Measurements from ENCODE around the gene RSRC1. TPM values are rescaled to one million over a fixed set of nuclear protein-coding genes. Genes with fewer than 3 reads are reported as not detected.

RSRC1 gene
- total and polyA plus RNA-seq, 2 of the 8 experiments (the other 6 are each of a cell fraction or from before 2014, with no cell fraction given), result 2.0 to 27.9 TPM

DNA sequence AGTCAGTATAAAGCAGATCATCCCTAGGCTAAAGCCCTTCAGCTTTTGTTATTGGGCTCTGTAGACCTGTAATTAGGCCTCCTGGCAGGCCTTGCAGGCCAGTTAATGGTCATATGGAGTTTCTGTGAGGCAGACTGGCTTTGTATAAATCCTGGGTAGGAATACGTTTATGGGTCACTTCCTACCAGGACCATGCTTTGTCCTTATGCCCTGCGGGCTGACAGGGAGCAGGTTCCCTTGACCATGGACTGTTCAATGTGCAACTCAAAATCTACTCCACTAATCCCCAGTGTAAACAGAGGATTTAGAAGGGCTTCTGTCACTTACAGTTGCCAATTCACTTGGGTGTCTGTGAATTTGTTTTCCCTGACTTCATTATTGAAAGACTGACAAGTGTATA, 258.4 kb downstream of the RSRC1 start (continued):
- TF ChIP-seq, protein P1, sequence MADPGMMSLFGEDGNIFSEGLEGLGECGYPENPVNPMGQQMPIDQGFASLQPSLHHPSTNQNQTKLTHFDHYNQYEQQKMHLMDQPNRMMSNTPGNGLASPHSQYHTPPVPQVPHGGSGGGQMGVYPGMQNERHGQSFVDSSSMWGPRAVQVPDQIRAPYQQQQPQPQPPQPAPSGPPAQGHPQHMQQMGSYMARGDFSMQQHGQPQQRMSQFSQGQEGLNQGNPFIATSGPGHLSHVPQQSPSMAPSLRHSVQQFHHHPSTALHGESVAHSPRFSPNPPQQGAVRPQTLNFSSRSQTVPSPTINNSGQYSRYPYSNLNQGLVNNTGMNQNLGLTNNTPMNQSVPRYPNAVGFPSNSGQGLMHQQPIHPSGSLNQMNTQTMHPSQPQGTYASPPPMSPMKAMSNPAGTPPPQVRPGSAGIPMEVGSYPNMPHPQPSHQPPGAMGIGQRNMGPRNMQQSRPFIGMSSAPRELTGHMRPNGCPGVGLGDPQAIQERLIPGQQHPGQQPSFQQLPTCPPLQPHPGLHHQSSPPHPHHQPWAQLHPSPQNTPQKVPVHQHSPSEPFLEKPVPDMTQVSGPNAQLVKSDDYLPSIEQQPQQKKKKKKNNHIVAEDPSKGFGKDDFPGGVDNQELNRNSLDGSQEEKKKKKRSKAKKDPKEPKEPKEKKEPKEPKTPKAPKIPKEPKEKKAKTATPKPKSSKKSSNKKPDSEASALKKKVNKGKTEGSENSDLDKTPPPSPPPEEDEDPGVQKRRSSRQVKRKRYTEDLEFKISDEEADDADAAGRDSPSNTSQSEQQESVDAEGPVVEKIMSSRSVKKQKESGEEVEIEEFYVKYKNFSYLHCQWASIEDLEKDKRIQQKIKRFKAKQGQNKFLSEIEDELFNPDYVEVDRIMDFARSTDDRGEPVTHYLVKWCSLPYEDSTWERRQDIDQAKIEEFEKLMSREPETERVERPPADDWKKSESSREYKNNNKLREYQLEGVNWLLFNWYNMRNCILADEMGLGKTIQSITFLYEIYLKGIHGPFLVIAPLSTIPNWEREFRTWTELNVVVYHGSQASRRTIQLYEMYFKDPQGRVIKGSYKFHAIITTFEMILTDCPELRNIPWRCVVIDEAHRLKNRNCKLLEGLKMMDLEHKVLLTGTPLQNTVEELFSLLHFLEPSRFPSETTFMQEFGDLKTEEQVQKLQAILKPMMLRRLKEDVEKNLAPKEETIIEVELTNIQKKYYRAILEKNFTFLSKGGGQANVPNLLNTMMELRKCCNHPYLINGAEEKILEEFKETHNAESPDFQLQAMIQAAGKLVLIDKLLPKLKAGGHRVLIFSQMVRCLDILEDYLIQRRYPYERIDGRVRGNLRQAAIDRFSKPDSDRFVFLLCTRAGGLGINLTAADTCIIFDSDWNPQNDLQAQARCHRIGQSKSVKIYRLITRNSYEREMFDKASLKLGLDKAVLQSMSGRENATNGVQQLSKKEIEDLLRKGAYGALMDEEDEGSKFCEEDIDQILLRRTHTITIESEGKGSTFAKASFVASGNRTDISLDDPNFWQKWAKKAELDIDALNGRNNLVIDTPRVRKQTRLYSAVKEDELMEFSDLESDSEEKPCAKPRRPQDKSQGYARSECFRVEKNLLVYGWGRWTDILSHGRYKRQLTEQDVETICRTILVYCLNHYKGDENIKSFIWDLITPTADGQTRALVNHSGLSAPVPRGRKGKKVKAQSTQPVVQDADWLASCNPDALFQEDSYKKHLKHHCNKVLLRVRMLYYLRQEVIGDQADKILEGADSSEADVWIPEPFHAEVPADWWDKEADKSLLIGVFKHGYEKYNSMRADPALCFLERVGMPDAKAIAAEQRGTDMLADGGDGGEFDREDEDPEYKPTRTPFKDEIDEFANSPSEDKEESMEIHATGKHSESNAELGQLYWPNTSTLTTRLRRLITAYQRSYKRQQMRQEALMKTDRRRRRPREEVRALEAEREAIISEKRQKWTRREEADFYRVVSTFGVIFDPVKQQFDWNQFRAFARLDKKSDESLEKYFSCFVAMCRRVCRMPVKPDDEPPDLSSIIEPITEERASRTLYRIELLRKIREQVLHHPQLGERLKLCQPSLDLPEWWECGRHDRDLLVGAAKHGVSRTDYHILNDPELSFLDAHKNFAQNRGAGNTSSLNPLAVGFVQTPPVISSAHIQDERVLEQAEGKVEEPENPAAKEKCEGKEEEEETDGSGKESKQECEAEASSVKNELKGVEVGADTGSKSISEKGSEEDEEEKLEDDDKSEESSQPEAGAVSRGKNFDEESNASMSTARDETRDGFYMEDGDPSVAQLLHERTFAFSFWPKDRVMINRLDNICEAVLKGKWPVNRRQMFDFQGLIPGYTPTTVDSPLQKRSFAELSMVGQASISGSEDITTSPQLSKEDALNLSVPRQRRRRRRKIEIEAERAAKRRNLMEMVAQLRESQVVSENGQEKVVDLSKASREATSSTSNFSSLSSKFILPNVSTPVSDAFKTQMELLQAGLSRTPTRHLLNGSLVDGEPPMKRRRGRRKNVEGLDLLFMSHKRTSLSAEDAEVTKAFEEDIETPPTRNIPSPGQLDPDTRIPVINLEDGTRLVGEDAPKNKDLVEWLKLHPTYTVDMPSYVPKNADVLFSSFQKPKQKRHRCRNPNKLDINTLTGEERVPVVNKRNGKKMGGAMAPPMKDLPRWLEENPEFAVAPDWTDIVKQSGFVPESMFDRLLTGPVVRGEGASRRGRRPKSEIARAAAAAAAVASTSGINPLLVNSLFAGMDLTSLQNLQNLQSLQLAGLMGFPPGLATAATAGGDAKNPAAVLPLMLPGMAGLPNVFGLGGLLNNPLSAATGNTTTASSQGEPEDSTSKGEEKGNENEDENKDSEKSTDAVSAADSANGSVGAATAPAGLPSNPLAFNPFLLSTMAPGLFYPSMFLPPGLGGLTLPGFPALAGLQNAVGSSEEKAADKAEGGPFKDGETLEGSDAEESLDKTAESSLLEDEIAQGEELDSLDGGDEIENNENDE (IDR thresholded peaks at IDR 0.05; ENCODE audit: insufficient replicate concordance, low read length), result no peak
- TF ChIP-seq RBBP5 (IDR thresholded peaks at IDR 0.05; ENCODE audit: borderline replicate concordance, low read depth, low read length) (no peak), RAD21 (IDR thresholded peaks at IDR 0.05 in 1 of 2, conservative IDR thresholded peaks at IDR 0.05 in 1 of 2; ENCODE audit: low read depth in 2 of 2, low read length in 2 of 2) (no peak), KDM5A (IDR thresholded peaks at IDR 0.05; ENCODE audit: low read length) (no peak), EGR1 (IDR thresholded peaks at IDR 0.05; ENCODE audit: borderline replicate concordance, low read depth, low read length) (no peak), BRCA1 (IDR thresholded peaks at IDR 0.05; ENCODE audit: low read depth, low read length) (no peak), RNF2 (IDR thresholded peaks at IDR 0.05; ENCODE audit: borderline replicate concordance, low read depth, low read length, missing control alignments, poor library complexity, severe bottlenecking) (no peak)
- TF ChIP-seq, protein P2, sequence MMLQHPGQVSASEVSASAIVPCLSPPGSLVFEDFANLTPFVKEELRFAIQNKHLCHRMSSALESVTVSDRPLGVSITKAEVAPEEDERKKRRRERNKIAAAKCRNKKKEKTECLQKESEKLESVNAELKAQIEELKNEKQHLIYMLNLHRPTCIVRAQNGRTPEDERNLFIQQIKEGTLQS (IDR thresholded peaks at IDR 0.05; ENCODE audit: insufficient read depth, low read depth, low read length), result no peak

All from H1 (cell line).